ES-I3 (cell line): ENCODE data around the gene STOM.

Experiments
- H3K36me3 ChIP-seq: 2 replicates; pipeline ENCODE4 v1.6.1; 2013; ENCODE audit warnings: mild to moderate bottlenecking, low read length, control low read depth, moderate library complexity; ENCODE audit not compliant: insufficient read depth
- H3K4me1 ChIP-seq: 2 replicates; pipeline ENCODE4 v1.6.1; 2013; ENCODE audit warnings: mild to moderate bottlenecking, control low read depth, low read length; ENCODE audit not compliant: insufficient read depth
- H3K9ac ChIP-seq: 2 replicates; pipeline ENCODE4 v1.6.1; 2013; ENCODE audit warnings: low read depth, mild to moderate bottlenecking, low read length, moderate library complexity
- H3K9me3 ChIP-seq: 2 replicates; pipeline ENCODE4 v1.6.1; 2013; ENCODE audit warnings: mild to moderate bottlenecking, low read length, moderate library complexity; ENCODE audit not compliant: control insufficient read depth, insufficient read depth

The STOM gene

GRCh38 chr9:121325387-121325786 is 44.7 kb downstream of the STOM start:
- no peaks in the 10 kb centered on the region; the same call in 1 of the 2 replicates for H3K4me1 ChIP-seq
- no peak overlapping the region for H3K9ac ChIP-seq
- H3K9me3 ChIP-seq: no peaks in the 10 kb centered on the region
- H3K36me3 ChIP-seq: no peaks in the 10 kb centered on the region

DNA sequence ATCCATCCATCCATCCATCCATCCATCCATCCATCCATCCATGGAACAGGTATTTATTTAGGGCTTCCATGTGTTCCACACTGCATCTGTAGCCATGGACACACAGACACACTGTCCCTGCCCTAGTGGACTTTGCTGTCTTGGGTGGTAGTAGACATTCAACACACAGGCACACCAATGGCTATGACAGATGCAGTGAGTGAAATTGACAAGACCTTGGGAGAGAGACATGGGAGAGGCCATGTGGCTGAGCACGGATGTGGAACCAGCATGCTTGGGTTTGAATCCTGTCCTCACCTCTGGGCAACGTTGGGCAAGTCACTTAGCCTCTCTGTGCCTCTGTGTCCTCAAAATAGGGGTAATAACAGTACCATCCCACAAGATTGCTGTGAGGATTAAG is 45.3 kb downstream of the STOM start:
- H3K4me1 ChIP-seq: no peaks in the 10 kb centered on the region; the same call in 1 of the 2 replicates
- H3K36me3 ChIP-seq: no peaks in the 10 kb centered on the region

GRCh38 chr9:121324316-121324715 is 45.7 kb downstream of the STOM start:
- no peaks in the 10 kb centered on the region for H3K9me3 ChIP-seq
- no peaks in the 10 kb centered on the region for H3K36me3 ChIP-seq
- H3K4me1 ChIP-seq: no peaks in the 10 kb centered on the region; the same call in 1 of the 2 replicates
- no peak overlapping the region for H3K9ac ChIP-seq

More for the DNA sequence above, 45.3 kb downstream of the STOM start:
- Histone ChIP-seq H3K9me3 (no peaks in the 10 kb centered on the region), H3K9ac (no peak overlapping the region)

DNA sequence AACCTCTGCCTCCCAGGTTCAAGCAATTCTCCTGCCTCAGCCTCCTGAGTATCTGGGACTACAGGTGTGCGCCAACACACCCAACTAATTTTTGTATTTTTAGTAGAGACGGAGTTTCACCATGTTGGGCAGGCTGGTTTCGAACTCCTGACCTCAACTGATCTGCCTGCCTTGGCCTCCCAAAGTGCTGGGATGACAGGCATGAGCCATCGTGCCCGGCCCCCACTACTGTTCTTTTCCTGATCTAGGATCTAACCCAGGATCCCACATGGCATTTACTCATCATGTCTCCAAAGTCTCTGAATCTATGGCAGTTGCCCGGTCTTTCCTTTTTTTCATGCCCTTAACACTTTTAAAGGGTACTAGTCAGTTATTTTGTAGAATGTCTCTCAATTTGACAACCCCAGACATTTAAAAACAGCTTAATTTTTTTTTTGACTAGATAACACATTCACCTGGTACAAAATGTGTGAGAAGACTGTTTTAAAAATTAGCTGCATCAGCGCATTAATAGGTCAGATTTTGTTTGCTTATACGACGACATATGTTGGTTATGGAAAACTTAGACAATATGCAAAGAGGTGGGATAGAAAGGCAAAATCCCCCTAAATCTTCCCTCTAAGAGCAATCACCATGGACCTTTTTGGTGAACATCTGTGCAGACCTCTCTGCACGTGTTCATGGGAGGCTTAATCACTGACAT is 46.5 kb downstream of the STOM start:
- no peaks in the 10 kb centered on the region for H3K9me3 ChIP-seq
- no peaks in the 10 kb centered on the region; the same call in 1 of the 2 replicates for H3K4me1 ChIP-seq
- no peak overlapping the region for H3K9ac ChIP-seq
- no peaks in the 10 kb centered on the region for H3K36me3 ChIP-seq

DNA sequence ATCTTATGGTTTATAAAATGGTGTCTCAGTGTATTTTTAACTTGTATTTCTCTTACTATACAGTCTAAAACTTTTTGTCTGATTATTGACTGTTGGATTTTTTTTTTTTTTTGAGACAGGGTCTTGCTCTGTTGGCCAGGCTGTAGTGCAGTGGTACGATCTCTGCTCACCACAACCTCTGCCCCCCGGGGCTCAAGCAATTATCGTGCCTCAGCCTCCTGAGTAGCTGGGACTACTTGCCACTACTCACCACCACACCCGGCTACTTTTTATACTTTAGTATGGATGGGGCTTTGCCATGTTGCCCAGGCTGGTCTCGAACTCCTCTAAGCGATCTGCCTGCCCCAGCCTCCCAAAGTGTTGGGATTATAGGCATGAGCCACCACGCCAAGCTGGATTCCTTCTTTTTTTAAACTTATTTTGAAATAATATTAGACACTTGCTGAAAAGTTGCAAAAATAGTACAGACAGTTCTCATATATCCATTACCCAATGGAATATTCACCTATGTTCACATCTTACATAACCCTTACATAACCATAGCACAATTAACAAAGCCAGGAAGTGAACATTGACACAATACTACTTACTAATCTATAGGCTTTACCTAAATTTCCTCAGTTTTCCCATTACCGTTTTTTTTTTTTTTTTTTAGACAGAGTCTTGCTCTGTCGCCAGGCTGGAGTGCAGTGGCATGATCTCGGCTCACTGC is 47.2 kb downstream of the STOM start:
- no peaks in the 10 kb centered on the region for H3K9me3 ChIP-seq
- no peaks in the 10 kb centered on the region for H3K36me3 ChIP-seq
- no peak overlapping the region for H3K9ac ChIP-seq
- no peaks in the 10 kb centered on the region; the same call in 1 of the 2 replicates for H3K4me1 ChIP-seq

GRCh38 chr9:121322037-121322736 is 47.9 kb downstream of the STOM start:
- Histone ChIP-seq H3K9ac (no peak overlapping the region), H3K4me1 (no peaks in the 10 kb centered on the region; the same call in 1 of the 2 replicates), H3K36me3 (no peaks in the 10 kb centered on the region), H3K9me3 (no peaks in the 10 kb centered on the region)

- Histone ChIP-seq H3K9me3 (no peaks in the 10 kb centered on the region), H3K9ac (no peak overlapping the region), H3K36me3 (no peaks in the 10 kb centered on the region), H3K4me1 (no peaks in the 10 kb centered on the region)
Measured at GRCh38 chr9:121321016-121321503, 49.0 kb downstream of the STOM start.

DNA sequence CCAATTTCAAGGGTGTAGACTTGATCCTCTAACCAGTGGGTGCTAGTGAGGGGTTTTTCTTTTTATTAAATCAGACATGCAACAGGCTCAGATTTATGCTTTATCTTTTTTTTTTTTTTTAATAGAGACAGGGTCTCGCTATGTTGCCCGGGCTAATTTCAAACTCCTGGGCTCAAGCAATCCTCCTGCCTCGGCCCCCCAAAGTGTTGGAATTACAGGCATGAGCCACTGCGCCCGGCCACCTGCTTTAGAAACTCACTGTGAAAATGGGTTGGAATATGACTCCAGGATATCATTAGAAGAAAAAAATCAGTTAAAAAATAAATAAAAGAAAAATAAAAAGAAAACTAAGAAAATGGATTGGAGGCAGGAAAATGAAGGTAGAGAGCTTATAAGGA is 50.7 kb downstream of the STOM start:
- Histone ChIP-seq H3K9ac (no peak overlapping the region), H3K9me3 (no peaks in the 10 kb centered on the region), H3K4me1 (no peaks in the 10 kb centered on the region), H3K36me3 (no peaks in the 10 kb centered on the region)

DNA sequence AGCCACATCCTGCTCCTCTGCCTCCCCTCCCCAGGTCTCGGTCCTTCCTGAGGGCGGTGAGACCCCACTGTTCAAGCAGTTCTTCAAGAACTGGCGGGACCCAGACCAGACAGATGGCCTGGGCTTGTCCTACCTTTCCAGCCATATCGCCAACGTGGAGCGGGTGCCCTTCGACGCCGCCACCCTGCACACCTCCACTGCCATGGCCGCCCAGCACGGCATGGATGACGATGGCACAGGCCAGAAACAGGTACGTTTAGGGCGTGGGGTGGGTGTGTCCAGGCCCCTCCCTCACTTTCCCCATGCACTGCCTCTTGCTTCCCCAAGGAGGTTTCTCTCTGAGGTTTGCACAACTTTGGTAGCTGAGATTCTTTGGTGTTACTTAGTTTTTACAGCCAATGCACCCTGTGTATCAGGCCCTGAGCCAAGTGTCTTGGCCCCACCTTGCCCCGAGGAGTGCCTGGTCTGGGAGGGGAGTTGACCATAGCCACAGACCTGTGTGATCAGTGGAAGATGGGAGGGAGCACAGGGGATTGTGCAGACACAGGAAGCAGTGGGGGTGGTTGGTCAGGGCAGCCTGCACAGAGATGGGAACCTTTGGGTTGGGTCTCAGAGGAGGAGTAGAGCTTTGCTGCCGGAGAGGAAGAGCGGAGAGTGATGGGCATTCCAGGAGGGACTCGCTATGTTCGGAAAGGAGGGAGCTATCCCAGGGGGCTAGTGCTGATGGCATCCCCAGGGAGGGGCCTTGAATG is 51.2 kb downstream of the STOM start:
- Histone ChIP-seq H3K9ac (no peak overlapping the region; the same call in 1 of the 2 replicates), H3K9me3 (no peaks in the 10 kb centered on the region), H3K36me3 (no peaks in the 10 kb centered on the region), H3K4me1 (no peaks in the 10 kb centered on the region)

DNA sequence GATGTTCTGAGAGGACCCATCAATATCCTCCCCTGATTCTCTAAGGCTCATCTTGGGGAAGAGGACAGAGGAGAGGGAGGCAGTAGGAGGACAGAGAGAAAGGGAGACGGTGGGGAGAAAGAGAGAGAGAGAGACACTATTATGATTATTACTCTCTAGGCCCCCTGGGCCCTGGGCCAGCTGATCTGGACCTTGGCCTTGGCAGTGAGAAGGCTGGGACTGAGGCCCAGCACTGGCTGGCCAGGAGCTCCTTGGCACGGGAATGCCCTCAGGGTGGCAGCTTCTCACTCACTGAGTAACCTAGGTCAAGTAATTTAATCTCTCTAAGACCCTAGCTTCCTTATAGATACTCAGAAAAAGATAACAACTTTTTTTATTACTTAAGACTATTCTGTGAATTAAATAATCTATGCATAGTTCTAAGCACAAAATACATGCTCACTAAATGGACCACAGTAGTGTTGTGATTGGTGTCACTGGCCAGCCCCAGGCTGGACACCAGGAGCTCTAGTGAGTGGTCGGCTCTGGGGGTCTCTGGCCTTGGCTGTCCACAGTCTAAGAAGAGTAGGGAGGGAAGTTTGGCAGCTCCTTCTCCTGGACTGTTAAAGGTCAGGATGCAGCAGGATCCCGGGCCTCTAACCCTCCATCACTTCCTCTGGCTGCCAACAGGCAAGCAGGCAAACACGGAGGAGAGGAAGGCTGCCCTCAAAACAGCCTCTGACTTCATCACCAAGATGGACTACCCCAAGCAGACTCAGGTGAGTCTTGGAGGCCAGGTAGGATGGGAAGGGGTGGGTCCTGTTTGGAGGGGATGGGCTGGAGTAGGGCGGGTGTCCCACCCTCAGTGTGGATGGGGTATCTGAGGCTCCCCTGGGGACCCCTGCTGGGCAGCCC is 52.1 kb downstream of the STOM start:
- H3K36me3 ChIP-seq: no peaks in the 10 kb centered on the region
- H3K9ac ChIP-seq: no peak overlapping the region
- no peaks in the 10 kb centered on the region for H3K9me3 ChIP-seq
- no peaks in the 10 kb centered on the region for H3K4me1 ChIP-seq

GRCh38 chr9:121316852-121317373 is 53.1 kb downstream of the STOM start:
- Histone ChIP-seq H3K9ac (no peak overlapping the region), H3K36me3 (no peaks in the 10 kb centered on the region)

GRCh38 chr9:121316378-121316777 is 53.7 kb downstream of the STOM start:
- H3K9ac ChIP-seq: no peak overlapping the region
- H3K36me3 ChIP-seq: no peaks in the 10 kb centered on the region
- H3K9me3 ChIP-seq: no peaks in the 10 kb centered on the region
- no peaks in the 10 kb centered on the region for H3K4me1 ChIP-seq

More at GRCh38 chr9:121316852-121317373, 53.1 kb downstream of the STOM start:
- no peaks in the 10 kb centered on the region for H3K9me3 ChIP-seq
- no peaks in the 10 kb centered on the region for H3K4me1 ChIP-seq
